HepG2 (cell line): ENCODE results near the gene VASN. TPM values are rescaled to one million over a fixed set of nuclear protein-coding genes. Genes with fewer than 3 reads are reported as not detected.

ENCODE experiments used
- EZH2 ChIP-seq: conservative IDR thresholded peaks from 2 replicates; pipeline ENCODE4 v1.6.1; 2012; ENCODE audit warnings: mild to moderate bottlenecking, low read depth, low read length, moderate library complexity
- HCFC1 ChIP-seq: fragments of 150-350 bp; IDR thresholded peaks from 2 replicates; pipeline ENCODE4 v1.6.1; 2014; ENCODE audit warnings: low read depth, low read length
- RORA ChIP-seq: sonication (generic); formaldehyde crosslinking; IDR thresholded peaks from 2 replicates; pipeline ENCODE4 v1.5.0; 2020; ENCODE audit warnings: mild to moderate bottlenecking, missing genetic modification reagents, moderate library complexity
- SIX1 ChIP-seq: sonication (generic); formaldehyde crosslinking; IDR thresholded peaks from 2 replicates; pipeline ENCODE4 v1.4.0; 2020; ENCODE audit warnings: missing genetic modification reagents, borderline replicate concordance
- TBX2 ChIP-seq: sonication (generic); formaldehyde crosslinking; IDR thresholded peaks from 2 replicates; pipeline ENCODE4 v1.5.0; 2020; ENCODE audit warnings: missing genetic modification reagents, mild to moderate bottlenecking, borderline replicate concordance
- ZNF501 ChIP-seq: sonication (generic); formaldehyde crosslinking; IDR thresholded peaks from 2 replicates; pipeline ENCODE4 v1.5.1; 2020; ENCODE audit warnings: mild to moderate bottlenecking, moderate library complexity, missing genetic modification reagents
- ZNF563 ChIP-seq: sonication (generic); formaldehyde crosslinking; IDR thresholded peaks from 2 replicates; pipeline ENCODE4 v1.8.0; 2022; ENCODE audit warnings: mild to moderate bottlenecking, moderate library complexity, missing genetic modification reagents
- polyA plus RNA-seq, 8 experiments: library from polyadenylated mRNA; depleted of rRNA in 3 of 8; stranded (reverse) in 7 of 8; unstranded in 1 of 8; fragments of >200 nt; fragmentation: Illumina TruSeq in 4 of 8; extraction: Trizol in 4 of 8; gene quantifications; 2 replicates each; pipeline versions ENCODE4 v1.2.1 to v1.2.3, GENCODE V29; 2011 to 2016; ENCODE audit warnings: low read depth in 4 of 8, missing spikeins in 1 of 8, mixed read lengths in 1 of 8; ENCODE audit not compliant: insufficient read depth in 1 of 8
- total RNA-seq, 5 experiments: library from RNA; depleted of rRNA; stranded (reverse); fragments of >200 nt; fragmentation: Illumina TruSeq; extraction: Trizol; gene quantifications; 2 replicates each; pipeline ENCODE4 v1.2.3, GENCODE V29; 2016; ENCODE audit warnings: low read depth in 1 of 5
- TF ChIP-seq, protein P1 (sequence below): sonication (generic); formaldehyde crosslinking; IDR thresholded peaks from 2 replicates; pipeline ENCODE4 v1.4.0; 2020; ENCODE audit warnings: mild to moderate bottlenecking, missing genetic modification reagents
- TF ChIP-seq, protein P2 (sequence below): sonication (generic); formaldehyde crosslinking; IDR thresholded peaks from 2 replicates; pipeline ENCODE4 v1.4.0; 2020; ENCODE audit warnings: missing genetic modification reagents, borderline replicate concordance
- TF ChIP-seq, protein P3 (sequence below): sonication (generic); formaldehyde crosslinking; IDR thresholded peaks from 2 replicates; pipeline ENCODE4 v1.4.0; 2020; ENCODE audit warnings: missing genetic modification reagents
- TF ChIP-seq, protein P4 (sequence below): sonication (generic); formaldehyde crosslinking; IDR thresholded peaks from 2 replicates; pipeline ENCODE4 v1.5.1; 2020; ENCODE audit warnings: missing genetic modification reagents, mild to moderate bottlenecking, borderline replicate concordance

Gene VASN
- total and polyA plus RNA-seq, 2 of the 13 experiments (the other 11 are each of a cell fraction or from before 2014, with no cell fraction given), result 8.4 to 18.2 TPM

DNA sequence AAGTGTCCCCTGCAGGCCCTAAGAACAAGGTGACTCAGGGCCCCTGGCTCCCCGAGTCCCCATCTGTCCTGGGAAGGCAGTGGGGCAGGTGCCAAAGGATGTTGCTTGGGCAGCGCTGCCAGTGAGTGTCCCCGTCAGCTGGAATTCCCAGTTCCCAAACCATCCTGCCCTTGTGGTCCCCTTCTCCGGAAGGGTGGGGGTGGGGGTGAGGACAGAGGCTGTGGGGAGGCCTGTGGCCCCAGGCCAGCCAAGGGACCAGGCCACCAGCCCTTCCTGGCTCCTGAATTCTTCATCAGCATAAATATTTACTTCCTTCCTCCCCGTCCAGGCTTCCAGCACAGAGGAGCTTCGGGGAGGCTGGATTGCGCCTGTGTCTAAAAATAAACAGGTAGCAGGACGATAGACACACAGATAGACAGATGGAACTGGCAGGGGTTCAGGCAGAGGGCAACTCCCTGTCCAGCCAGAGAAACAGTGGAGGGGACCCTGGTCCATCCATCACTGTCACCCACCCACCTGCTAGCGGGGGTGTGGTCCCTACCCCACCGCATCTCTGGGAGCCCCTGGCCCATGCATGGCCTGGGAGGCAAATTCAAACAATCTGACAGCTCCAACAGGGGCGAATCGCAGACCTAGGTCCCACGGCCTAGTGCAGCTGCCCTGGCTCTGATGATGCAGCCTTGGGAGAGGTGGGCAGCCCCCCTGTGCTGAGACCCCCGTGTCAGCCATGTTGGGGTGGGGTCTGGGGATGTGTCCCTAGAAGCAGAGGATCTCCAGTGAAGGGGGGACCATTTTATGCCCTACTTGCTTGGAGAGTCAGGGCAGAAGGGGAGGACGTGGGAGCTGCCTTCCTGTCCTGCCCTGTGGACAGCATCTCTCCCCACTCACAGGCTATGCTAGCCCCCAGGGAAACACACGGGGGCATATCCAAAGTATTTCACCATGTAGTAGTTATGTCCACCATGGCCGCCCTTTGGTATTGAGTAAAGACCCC is 42.6 kb upstream of the VASN start (continued):
- TF ChIP-seq RORA (CRISPR knock-in tag) (no peak), TBX2 (CRISPR knock-in tag) (no peak), ZNF501 (CRISPR knock-in tag) (peak; percentile 1; the same call in 1 of the 2 replicates), HCFC1 (no peak), EZH2 (no peak), SIX1 (CRISPR knock-in tag) (no peak), ZNF563 (CRISPR knock-in tag) (no peak)
- TF ChIP-seq, protein P1, sequence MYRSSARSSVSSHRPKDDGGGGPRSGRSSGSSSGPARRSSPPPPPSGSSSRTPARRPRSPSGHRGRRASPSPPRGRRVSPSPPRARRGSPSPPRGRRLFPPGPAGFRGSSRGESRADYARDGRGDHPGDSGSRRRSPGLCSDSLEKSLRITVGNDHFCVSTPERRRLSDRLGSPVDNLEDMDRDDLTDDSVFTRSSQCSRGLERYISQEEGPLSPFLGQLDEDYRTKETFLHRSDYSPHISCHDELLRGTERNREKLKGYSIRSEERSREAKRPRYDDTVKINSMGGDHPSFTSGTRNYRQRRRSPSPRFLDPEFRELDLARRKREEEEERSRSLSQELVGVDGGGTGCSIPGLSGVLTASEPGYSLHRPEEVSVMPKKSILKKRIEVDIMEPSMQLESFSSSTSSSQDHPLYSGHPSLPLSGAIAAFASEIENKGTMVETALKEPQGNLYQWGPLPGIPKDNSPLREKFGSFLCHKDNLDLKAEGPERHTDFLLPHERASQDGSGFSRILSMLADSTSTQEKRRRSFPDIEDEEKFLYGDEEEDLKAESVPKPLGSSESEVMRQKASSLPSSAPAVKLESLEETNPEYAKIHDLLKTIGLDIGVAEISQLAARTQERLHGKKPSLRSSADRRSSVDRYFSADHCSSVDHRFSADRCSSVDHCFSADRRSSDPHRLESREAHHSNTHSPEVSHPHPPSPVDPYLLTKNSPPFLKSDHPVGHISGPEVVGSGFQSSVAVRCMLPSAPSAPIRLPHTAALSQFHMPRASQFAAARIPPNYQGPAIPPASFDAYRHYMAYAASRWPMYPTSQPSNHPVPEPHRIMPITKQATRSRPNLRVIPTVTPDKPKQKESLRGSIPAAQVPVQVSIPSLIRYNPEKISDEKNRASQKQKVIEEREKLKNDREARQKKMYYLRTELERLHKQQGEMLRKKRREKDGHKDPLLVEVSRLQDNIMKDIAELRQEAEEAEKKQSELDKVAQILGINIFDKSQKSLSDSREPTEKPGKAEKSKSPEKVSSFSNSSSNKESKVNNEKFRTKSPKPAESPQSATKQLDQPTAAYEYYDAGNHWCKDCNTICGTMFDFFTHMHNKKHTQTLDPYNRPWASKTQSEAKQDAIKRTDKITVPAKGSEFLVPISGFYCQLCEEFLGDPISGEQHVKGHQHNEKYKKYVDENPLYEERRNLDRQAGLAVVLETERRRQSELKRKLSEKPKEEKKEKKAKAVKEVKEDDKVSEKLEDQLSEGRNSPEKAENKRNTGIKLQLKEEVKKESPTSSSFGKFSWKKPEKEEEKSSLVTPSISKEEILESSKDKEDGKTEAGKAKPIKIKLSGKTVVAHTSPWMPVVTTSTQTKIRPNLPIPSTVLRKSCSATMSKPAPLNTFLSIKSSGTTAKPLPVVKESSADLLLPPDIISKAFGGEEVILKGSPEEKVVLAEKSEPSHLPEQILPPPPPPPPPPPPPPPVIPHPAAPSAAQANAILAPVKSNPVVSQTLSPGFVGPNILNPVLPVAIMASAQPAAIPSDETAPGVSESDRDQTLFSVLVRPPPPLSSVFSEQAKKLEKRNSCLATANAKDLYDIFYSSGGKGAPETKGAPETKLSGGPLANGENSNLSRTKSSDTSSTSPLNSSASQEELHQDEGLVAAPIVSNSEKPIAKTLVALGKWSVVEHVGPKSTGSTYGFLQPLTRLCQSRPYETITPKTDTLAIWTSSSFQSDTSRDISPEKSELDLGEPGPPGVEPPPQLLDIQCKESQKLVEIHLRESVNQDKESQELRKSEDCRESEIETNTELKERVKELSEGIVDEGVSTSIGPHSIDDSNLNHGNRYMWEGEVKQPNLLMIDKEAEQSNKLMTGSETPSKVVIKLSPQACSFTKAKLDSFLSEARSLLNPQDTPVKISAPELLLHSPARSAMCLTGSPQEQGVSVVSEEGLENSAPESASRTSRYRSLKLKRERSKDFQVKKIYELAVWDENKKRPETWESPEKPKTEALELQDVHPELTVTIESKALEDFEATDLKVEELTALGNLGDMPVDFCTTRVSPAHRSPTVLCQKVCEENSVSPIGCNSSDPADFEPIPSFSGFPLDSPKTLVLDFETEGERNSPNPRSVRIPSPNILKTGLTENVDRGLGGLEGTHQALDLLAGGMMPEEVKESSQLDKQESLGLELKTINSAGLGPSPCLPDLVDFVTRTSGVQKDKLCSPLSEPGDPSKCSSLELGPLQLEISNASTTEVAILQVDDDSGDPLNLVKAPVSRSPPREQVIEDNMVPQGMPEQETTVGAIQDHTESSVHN, result no peak
- TF ChIP-seq, protein P2, sequence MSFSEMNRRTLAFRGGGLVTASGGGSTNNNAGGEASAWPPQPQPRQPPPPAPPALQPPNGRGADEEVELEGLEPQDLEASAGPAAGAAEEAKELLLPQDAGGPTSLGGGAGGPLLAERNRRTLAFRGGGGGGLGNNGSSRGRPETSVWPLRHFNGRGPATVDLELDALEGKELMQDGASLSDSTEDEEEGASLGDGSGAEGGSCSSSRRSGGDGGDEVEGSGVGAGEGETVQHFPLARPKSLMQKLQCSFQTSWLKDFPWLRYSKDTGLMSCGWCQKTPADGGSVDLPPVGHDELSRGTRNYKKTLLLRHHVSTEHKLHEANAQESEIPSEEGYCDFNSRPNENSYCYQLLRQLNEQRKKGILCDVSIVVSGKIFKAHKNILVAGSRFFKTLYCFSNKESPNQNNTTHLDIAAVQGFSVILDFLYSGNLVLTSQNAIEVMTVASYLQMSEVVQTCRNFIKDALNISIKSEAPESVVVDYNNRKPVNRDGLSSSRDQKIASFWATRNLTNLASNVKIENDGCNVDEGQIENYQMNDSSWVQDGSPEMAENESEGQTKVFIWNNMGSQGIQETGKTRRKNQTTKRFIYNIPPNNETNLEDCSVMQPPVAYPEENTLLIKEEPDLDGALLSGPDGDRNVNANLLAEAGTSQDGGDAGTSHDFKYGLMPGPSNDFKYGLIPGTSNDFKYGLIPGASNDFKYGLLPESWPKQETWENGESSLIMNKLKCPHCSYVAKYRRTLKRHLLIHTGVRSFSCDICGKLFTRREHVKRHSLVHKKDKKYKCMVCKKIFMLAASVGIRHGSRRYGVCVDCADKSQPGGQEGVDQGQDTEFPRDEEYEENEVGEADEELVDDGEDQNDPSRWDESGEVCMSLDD, result no peak
- TF ChIP-seq, protein P3, sequence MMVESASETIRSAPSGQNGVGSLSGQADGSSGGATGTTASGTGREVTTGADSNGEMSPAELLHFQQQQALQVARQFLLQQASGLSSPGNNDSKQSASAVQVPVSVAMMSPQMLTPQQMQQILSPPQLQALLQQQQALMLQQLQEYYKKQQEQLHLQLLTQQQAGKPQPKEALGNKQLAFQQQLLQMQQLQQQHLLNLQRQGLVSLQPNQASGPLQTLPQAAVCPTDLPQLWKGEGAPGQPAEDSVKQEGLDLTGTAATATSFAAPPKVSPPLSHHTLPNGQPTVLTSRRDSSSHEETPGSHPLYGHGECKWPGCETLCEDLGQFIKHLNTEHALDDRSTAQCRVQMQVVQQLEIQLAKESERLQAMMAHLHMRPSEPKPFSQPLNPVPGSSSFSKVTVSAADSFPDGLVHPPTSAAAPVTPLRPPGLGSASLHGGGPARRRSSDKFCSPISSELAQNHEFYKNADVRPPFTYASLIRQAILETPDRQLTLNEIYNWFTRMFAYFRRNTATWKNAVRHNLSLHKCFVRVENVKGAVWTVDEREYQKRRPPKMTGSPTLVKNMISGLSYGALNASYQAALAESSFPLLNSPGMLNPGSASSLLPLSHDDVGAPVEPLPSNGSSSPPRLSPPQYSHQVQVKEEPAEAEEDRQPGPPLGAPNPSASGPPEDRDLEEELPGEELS (CRISPR knock-in tag), result peak; percentile 64; the same call in 1 of the 2 replicates
- TF ChIP-seq, protein P4, sequence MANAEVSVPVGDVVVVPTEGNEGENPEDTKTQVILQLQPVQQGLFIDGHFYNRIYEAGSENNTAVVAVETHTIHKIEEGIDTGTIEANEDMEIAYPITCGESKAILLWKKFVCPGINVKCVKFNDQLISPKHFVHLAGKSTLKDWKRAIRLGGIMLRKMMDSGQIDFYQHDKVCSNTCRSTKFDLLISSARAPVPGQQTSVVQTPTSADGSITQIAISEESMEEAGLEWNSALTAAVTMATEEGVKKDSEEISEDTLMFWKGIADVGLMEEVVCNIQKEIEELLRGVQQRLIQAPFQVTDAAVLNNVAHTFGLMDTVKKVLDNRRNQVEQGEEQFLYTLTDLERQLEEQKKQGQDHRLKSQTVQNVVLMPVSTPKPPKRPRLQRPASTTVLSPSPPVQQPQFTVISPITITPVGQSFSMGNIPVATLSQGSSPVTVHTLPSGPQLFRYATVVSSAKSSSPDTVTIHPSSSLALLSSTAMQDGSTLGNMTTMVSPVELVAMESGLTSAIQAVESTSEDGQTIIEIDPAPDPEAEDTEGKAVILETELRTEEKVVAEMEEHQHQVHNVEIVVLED (CRISPR knock-in tag), result no peak
